OCI-LY3 (cell line): ENCODE data around the gene CEBPB.

Experiments
- H2AFZ ChIP-seq: fragments of 200-600, 300-600 bp; shearing (Covaris generic); 2 replicates; pipeline ENCODE4 v1.6.0; 2014; ENCODE audit warnings: antibody characterized with exemption, low read depth, low read length
- H3K27ac ChIP-seq: fragments of 200-600, 300-600 bp; sonication (generic); 2 replicates; pipeline ENCODE4 v1.5.1; 2014; ENCODE audit warnings: mild to moderate bottlenecking, low read length, moderate library complexity, mixed read lengths
- H3K27me3 ChIP-seq: fragments of 200-600, 300-600 bp; sonication (generic); 2 replicates; pipeline ENCODE4 v1.6.1; 2014; ENCODE audit warnings: low read depth, low read length, mixed read lengths
- H3K36me3 ChIP-seq: fragments of 200-600, 300-600 bp; sonication (generic); replicated peaks from 2 replicates; pipeline ENCODE3; 2014; ENCODE audit warnings: low read depth, low read length, mixed read lengths
- H3K4me1 ChIP-seq: fragments of 300-600, 200-600 bp; sonication (generic); 2 replicates; pipeline ENCODE4 v1.6.1; 2014; ENCODE audit warnings: low read length, mixed read lengths
- H3K4me2 ChIP-seq: fragments of 200-600, 300-600 bp; sonication (generic); 2 replicates; pipeline ENCODE4 v1.6.1; 2014; ENCODE audit warnings: low read length, mixed read lengths
- H3K4me3 ChIP-seq: fragments of 300-600, 200-600 bp; sonication (generic); 2 replicates; pipeline ENCODE4 v1.5.1; 2014; ENCODE audit warnings: antibody characterized with exemption, mild to moderate bottlenecking, low read length, moderate library complexity
- H3K79me2 ChIP-seq: fragments of 300-600, 200-600 bp; shearing (Covaris generic); 2 replicates; pipeline ENCODE4 v1.6.1; 2014; ENCODE audit warnings: mild to moderate bottlenecking, low read length, mixed read lengths
- H3K9ac ChIP-seq: fragments of 300-600, 200-600 bp; shearing (Covaris generic); 2 replicates; pipeline ENCODE4 v1.6.0; 2014; ENCODE audit warnings: mild to moderate bottlenecking, low read length, moderate library complexity
- H3K9me3 ChIP-seq: fragments of 200-600, 300-600 bp; shearing (Covaris generic); 2 replicates; pipeline ENCODE4 v1.6.1; 2014; ENCODE audit warnings: low read length, mixed read lengths; ENCODE audit not compliant: insufficient read depth
- H4K20me1 ChIP-seq: fragments of 200-600, 300-600 bp; sonication (generic); 2 replicates; pipeline ENCODE4 v1.6.1; 2016; ENCODE audit warnings: low read length, mixed read lengths; ENCODE audit not compliant: insufficient read depth
- CTCF ChIP-seq: fragments of 200-600, 300-600 bp; sonication (generic); IDR thresholded peaks from 2 replicates; pipeline ENCODE4 v1.5.1; 2014; ENCODE audit warnings: antibody characterized with exemption, low read length, low read depth
- EZH2phosphoT487 ChIP-seq: fragments of 200-600 bp; shearing (Covaris generic); IDR thresholded peaks from 2 replicates; pipeline ENCODE4 v1.6.1; 2018; ENCODE audit warnings: antibody characterized with exemption, mixed run types, low read depth

Gene CEBPB

GRCh38 chr20:50188287-50188688 lies 2.3 kb upstream of the CEBPB start:
- Histone ChIP-seq H3K9ac (no peak overlapping the region), H3K36me3 (peaks cover 8% of the 10 kb centered on the region), H3K79me2 (peaks cover 18% of the 10 kb centered on the region), H3K4me1 (peaks cover 24% of the 10 kb centered on the region), H3K27ac (no peak overlapping the region), H4K20me1 (peaks cover 8% of the 10 kb centered on the region), H3K27me3 (peaks cover 18% of the 10 kb centered on the region), H2AFZ (no peak overlapping the region), H3K9me3 (no peaks in the 10 kb centered on the region), H3K4me2 (no peak overlapping the region), H3K4me3 (no peak overlapping the region)
- TF ChIP-seq EZH2phosphoT487, result no peak
- TF ChIP-seq CTCF, result no peak

- no peak overlapping the region for H2AFZ ChIP-seq
- peaks cover 16% of the 10 kb centered on the region for H4K20me1 ChIP-seq
- no peak overlapping the region for H3K4me2 ChIP-seq
- no peak overlapping the region for H3K9ac ChIP-seq
- peaks cover 26% of the 10 kb centered on the region for H3K4me1 ChIP-seq
- no peak overlapping the region for H3K4me3 ChIP-seq
- peaks cover 15% of the 10 kb centered on the region for H3K36me3 ChIP-seq
- TF ChIP-seq EZH2phosphoT487 (no peak), CTCF (no peak)
- H3K79me2 ChIP-seq, result peaks cover 25% of the 10 kb centered on the region
- H3K9me3 ChIP-seq, result no peaks in the 10 kb centered on the region
- no peak overlapping the region for H3K27ac ChIP-seq
- H3K27me3 ChIP-seq, result peaks cover 18% of the 10 kb centered on the region
Measured at GRCh38 chr20:50188879-50189680, 1.6 kb upstream of the CEBPB start.

GRCh38 chr20:50189681-50190250 lies 864 bp upstream of the CEBPB start:
- Histone ChIP-seq H3K79me2 (peaks cover 32% of the 10 kb centered on the region), H3K4me2 (peak overlapping the region; percentile 85), H3K9me3 (no peaks in the 10 kb centered on the region), H3K4me3 (peak overlapping the region; percentile 91), H4K20me1 (peaks cover 20% of the 10 kb centered on the region), H2AFZ (peak overlapping the region; percentile 62), H3K36me3 (peaks cover 21% of the 10 kb centered on the region), H3K4me1 (peaks cover 26% of the 10 kb centered on the region), H3K27me3 (peaks cover 12% of the 10 kb centered on the region), H3K27ac (no peak overlapping the region), H3K9ac (peak overlapping the region; percentile 94)
- TF ChIP-seq CTCF (no peak), EZH2phosphoT487 (no peak)

GRCh38 chr20:50191065-50191543 lies 474 bp downstream of the CEBPB start:
- Histone ChIP-seq H3K9me3 (no peaks in the 10 kb centered on the region), H3K4me3 (peak overlapping the region; percentile 91), H3K27me3 (0 out of 2 replicates have a peak, but pooled peaks cover under 1% of the 10 kb centered on the region), H3K4me2 (peak overlapping the region; percentile 85), H4K20me1 (peaks cover 20% of the 10 kb centered on the region), H3K79me2 (peaks cover 32% of the 10 kb centered on the region), H3K36me3 (peaks cover 22% of the 10 kb centered on the region), H2AFZ (no peak overlapping the region), H3K4me1 (peaks cover 24% of the 10 kb centered on the region), H3K27ac (peak overlapping the region; percentile 83), H3K9ac (peak overlapping the region; percentile 94)
- TF ChIP-seq CTCF, result no peak
- no peak for TF ChIP-seq EZH2phosphoT487
